Stomach smooth muscle (tissue), 2 donors: ENCODE measurements around the gene CFAP74.

ENCODE experiments used
- H3K27ac ChIP-seq: one replicate; pipeline ENCODE4 v1.7.0; 2013; ENCODE audit warnings: mild to moderate bottlenecking, low read length, inconsistent platforms
- H3K27me3 ChIP-seq, 2 donors: one replicate each; pipeline ENCODE4 v1.7.0; 2013; ENCODE audit warnings: low read length in 2 of 2; ENCODE audit not compliant: insufficient read depth in 2 of 2, control insufficient read depth in 1 of 2
- H3K36me3 ChIP-seq, 2 donors: one replicate each; pipeline ENCODE4 v1.7.0; 2013; ENCODE audit warnings: low read length in 2 of 2; ENCODE audit not compliant: control insufficient read depth in 2 of 2, insufficient read depth in 2 of 2
- H3K4me1 ChIP-seq: one replicate; pipeline ENCODE4 v1.7.0; 2013; ENCODE audit warnings: low read length; ENCODE audit not compliant: control insufficient read depth, insufficient read depth
- H3K4me3 ChIP-seq, 2 donors: one replicate each; pipeline ENCODE4 v1.7.0; 2013; ENCODE audit warnings: low read length in 2 of 2
- H3K9ac ChIP-seq, 2 donors: one replicate each; pipeline ENCODE4 v1.7.0; 2013; ENCODE audit warnings: low read length in 2 of 2, mild to moderate bottlenecking in 1 of 2
- H3K9me3 ChIP-seq, 2 donors: one replicate each; pipeline ENCODE4 v1.7.0; 2013; ENCODE audit warnings: low read length in 2 of 2; ENCODE audit not compliant: control insufficient read depth in 2 of 2
- donor health status: healthy.
- donor health status: Pancreatic carcinoma.

CFAP74 gene

DNA sequence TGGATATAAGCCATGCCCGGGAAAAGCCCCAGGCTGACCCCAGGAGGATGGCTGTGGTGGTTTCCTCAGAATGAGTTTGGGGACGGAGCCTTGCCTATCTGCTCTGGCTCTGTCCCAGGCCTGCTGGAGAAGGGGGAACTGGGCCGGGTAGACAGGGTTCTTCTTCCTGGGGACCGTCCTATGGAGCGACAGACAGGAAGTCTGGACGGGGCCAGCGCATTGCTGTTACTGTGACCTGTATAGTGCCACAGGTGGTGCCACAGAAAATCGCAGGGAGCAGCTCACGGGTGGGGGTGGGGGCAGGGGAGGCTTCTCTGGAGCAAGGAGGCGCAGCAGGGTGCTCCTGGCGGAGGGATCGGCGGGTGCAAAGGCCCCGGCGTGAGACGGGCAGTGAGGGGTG lies 36.4 kb downstream of the CFAP74 start:
- no peaks in the 10 kb centered on the region for H3K4me1 ChIP-seq
- no peak overlapping the region for H3K4me3 ChIP-seq
- no peak overlapping the region for H3K9ac ChIP-seq
- no peaks in the 10 kb centered on the region for H3K36me3 ChIP-seq
- peaks cover 13 to 18% of the 10 kb centered on the region in 2 donors for H3K27me3 ChIP-seq
- no peak overlapping the region for H3K27ac ChIP-seq
- no peaks in the 10 kb centered on the region for H3K9me3 ChIP-seq

DNA sequence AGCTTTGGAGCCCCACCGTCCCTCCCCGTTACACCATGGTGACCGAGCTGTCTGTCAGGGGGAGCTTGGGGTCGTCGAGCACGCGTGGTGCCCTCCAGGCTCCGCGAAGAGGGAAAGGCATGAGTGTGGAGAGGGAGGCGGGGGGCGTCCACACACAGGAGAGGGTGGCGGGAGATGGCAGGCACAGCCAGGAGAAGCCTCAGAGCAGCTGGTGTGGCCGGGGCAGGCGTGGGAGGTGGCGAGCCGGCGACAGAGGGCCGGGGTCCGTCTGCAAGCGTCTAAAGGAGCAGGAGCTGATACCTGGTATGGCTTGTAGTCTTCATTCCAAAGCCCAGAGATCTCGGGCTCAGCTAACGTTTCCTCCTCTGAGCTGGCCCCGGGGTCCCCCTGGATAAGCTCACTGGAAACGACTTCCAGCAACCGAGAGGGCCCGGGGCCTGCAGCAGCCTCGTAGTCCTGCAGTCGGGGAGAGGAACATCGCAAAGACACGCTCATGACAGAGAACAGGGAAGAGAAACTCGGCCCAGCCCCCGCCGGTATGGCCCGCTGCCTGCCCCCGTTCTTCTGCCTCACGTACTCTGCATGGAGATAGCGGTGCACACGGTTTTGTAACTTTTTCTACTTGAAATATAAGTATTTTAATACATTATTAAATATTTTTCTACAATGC lies 37.4 kb downstream of the CFAP74 start:
- Histone ChIP-seq H3K9me3 (no peaks in the 10 kb centered on the region), H3K27ac (no peak overlapping the region), H3K4me1 (no peaks in the 10 kb centered on the region), H3K36me3 (no peaks in the 10 kb centered on the region), H3K9ac (no peak overlapping the region), H3K4me3 (no peak overlapping the region), H3K27me3 (peaks cover 17 to 24% of the 10 kb centered on the region in 2 donors)

DNA sequence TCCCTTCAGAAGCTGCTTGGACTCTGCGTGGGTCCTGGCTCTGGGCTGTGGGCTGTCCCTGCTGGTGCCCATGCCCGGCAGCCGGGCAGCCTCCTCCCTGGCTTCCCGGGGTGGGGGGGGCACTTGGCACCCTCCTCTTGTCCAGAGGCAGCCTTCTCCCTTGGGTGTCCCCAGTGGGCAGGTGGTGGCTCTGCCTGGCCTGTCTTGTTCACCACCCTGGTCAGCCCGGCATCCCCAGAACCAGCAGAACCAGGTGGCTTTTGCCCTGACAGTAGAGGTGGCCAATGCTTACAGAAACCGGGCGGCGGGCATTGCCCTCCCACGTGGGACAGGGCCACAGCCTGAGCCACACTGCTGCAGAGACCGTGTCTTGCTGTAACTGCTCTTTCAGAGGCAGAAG lies 38.0 kb downstream of the CFAP74 start:
- peaks cover 19 to 30% of the 10 kb centered on the region in 2 donors for H3K27me3 ChIP-seq
- no peak overlapping the region for H3K9ac ChIP-seq
- H3K27ac ChIP-seq: no peak overlapping the region
- no peaks in the 10 kb centered on the region for H3K4me1 ChIP-seq
- H3K9me3 ChIP-seq: no peaks in the 10 kb centered on the region
- no peaks in the 10 kb centered on the region for H3K36me3 ChIP-seq
- no peak overlapping the region for H3K4me3 ChIP-seq

DNA sequence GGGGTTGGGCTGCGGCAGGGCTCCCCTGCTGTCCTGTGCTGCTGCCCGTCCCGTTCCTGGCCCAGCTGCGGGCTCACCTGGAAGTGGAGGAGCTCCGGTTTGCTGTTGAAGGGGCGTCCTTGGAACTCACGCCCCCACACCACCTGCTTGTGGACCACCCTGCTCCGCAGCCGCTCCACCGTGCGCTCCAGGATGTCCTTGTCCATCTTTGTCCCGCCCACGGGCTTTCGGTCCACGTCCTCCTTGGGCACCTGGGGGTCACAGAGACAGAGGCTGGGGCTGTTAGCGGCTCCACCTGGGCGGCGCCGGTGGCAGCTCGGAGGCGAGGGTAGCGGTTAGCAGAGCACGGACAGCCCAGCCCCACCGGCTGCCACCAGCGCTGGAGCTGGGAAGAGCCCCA lies 38.8 kb downstream of the CFAP74 start:
- no peak overlapping the region for H3K4me3 ChIP-seq
- H3K9ac ChIP-seq: no peak overlapping the region
- H3K36me3 ChIP-seq: no peaks in the 10 kb centered on the region
- H3K27ac ChIP-seq: no peak overlapping the region
- no peaks in the 10 kb centered on the region for H3K9me3 ChIP-seq
- peaks cover 3% of the 10 kb centered on the region for H3K4me1 ChIP-seq
- H3K27me3 ChIP-seq: peaks cover 24 to 38% of the 10 kb centered on the region in 2 donors

DNA sequence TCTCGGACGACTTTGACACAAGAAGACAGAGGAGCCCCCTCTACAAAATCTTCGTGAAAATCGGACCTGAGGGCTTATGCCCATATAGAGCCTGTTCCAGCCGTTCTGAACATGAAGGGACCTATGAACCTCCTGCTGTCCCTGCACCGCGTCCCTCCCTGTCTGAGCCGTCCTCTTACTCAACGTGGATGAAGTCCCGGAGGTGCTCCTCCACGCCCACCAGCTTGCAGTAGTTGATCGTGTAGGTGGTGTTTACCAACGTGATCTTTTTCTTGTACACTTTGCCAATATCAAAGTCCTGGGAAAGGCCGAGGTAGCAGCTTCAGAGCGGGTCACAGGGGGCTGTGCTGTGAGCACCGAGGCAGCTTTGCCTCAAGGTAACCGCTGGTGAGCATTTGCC lies 40.0 kb downstream of the CFAP74 start:
- no peaks in the 10 kb centered on the region for H3K36me3 ChIP-seq
- peaks cover 31 to 40% of the 10 kb centered on the region in 2 donors for H3K27me3 ChIP-seq
- no peak overlapping the region for H3K4me3 ChIP-seq
- no peak overlapping the region for H3K27ac ChIP-seq
- H3K9ac ChIP-seq: no peak overlapping the region
- H3K9me3 ChIP-seq: no peaks in the 10 kb centered on the region
- peaks cover 7% of the 10 kb centered on the region for H3K4me1 ChIP-seq

DNA sequence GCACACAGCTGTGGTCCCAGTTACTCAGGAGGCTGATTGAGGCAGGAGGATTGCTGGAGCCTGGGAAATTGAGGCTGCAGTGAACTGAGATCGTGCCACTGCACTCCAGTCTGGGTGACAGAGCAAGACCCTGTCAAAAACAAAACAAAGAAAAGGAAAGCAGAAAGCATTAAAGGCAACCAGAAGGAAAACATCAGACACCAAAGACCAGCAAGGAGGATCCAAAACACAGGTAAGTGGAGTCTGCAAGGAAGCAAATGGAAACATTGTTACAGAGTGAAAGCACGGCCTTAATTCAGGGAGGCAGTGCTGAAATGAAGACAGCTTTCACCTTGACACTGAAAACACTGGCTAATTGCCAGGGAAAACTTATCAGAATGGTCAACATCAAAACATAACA lies 40.8 kb downstream of the CFAP74 start:
- Histone ChIP-seq H3K4me3 (no peak overlapping the region), H3K27me3 (peaks cover 36 to 39% of the 10 kb centered on the region in 2 donors), H3K36me3 (no peaks in the 10 kb centered on the region), H3K9me3 (no peaks in the 10 kb centered on the region), H3K9ac (no peak overlapping the region), H3K4me1 (peaks cover 7% of the 10 kb centered on the region), H3K27ac (no peak overlapping the region)

DNA sequence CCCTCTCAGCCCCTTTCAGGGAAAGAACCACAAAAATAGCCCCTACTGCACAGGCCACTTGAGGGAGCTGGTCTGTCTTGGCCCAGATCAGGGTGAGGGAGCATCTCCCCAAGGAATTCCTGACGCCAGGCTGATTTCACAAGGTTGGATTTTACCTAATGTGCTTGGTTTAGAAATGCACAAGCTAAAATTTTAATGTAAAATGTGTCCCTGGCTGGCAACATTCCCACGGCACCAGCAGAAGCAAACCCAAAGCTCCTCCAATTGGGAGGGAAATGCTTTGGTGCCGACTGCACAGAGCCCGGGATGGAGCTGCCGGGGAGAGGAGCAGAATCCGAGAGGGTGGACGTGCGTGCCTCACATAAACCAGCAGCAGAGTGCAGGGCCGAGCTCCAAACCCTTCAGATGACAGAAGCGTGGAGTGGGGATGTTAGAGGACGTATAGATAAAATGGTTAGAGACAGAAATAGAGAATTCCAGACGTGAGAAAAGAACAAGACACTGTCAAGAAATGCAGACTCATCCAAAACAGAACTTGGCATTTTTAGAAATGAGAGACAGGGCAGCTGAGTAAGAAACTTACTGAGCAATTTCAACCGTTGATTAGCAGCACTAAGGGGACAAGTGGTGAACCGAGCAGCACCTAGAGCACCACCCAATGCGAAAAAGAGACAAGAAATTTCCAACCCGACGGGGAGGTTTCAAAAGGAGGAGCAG lies 42.9 kb downstream of the CFAP74 start:
- Histone ChIP-seq H3K27me3 (peaks cover 37 to 48% of the 10 kb centered on the region in 2 donors), H3K9me3 (no peaks in the 10 kb centered on the region), H3K27ac (no peak overlapping the region), H3K4me3 (no peak overlapping the region), H3K4me1 (peaks cover 7% of the 10 kb centered on the region), H3K36me3 (no peaks in the 10 kb centered on the region), H3K9ac (no peak overlapping the region)

DNA sequence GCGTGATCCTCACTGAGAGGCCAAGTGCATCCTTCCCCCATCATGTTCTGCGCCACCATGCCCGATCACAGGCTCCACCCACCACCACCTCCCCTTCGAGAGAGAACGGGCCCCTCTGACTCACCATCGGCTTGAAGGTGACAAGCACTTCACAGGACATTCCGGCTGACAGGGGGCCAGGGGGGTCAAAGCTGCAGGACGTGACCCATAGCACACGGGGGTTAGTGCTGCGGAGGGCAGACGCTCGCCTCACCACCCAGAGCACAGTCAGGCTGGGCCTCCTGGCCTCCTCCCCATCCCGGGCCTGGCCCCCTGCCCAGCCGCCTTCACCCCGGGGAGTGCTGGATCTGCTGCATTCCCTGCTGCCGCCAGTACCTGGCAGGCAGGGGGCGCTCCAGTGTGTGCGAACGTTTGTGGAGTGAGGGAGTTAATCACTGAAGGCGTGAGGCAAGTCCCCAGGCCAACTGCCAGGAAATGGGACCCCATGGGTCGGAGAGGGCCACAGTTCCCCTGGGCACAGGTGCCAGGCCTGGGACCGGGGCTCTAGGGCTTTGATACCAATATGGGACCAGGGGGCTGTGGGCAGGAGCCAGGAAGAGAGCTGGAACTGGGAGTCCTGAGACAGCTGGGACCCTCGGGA lies 43.6 kb downstream of the CFAP74 start:
- no peak overlapping the region for H3K4me3 ChIP-seq

DNA sequence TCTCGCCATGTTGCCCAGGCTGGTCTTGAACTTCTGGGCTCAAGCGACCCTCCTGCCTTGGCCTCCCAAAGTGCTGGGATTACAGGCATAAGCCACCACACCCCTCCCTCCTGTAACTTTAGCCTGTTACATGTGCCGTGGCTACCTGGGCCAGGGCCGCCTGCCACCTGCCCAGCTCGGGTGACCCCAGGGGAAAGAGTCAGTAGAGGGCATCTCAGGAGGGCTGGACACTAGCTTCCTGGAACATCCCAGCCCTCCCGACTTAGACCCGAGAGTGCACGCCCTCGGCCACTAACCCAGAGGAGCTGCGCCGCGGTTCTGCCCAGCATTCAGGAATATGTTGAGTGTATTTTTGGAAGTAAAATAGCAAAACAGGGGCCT lies 44.1 kb downstream of the CFAP74 start:
- Histone ChIP-seq H3K4me3 (no peak overlapping the region), H3K4me1 (peaks cover 7% of the 10 kb centered on the region), H3K9me3 (no peaks in the 10 kb centered on the region), H3K9ac (no peak overlapping the region), H3K27ac (no peak overlapping the region), H3K36me3 (no peaks in the 10 kb centered on the region), H3K27me3 (peaks cover 35 to 44% of the 10 kb centered on the region in 2 donors)

More for the DNA sequence above, 43.6 kb downstream of the CFAP74 start:
- Histone ChIP-seq H3K4me1 (peaks cover 7% of the 10 kb centered on the region), H3K9me3 (no peaks in the 10 kb centered on the region), H3K9ac (no peak overlapping the region), H3K27ac (no peak overlapping the region), H3K27me3 (peaks cover 35 to 44% of the 10 kb centered on the region in 2 donors), H3K36me3 (no peaks in the 10 kb centered on the region)

DNA sequence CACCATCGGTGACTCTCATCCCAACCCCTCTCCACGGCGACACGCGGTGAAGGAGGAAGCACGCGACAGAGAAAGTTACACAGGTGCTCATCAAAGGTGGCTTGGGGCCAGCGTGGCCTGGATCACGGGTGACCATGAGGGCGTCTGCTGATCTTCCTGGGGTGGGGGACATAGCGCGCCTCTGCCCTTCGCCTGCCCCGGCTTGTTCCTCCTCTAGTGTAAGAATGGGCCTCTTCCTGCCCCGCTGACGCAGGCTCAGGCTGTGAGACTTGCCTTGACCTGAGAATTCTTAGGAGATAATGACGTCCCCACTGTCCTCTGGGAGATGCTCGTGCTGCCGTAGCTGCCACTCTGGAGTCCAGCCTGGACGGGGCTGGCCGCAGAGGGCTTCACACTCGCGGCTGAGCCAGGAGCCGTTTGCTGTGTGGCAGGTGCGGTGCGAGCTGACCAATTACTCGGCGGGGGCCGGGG lies 45.5 kb downstream of the CFAP74 start:
- H3K4me1 ChIP-seq: peaks cover 7% of the 10 kb centered on the region
- H3K9me3 ChIP-seq: no peaks in the 10 kb centered on the region
- no peak overlapping the region for H3K4me3 ChIP-seq
- no peak overlapping the region for H3K27ac ChIP-seq
- no peaks in the 10 kb centered on the region for H3K36me3 ChIP-seq
- H3K27me3 ChIP-seq: peaks cover 31 to 42% of the 10 kb centered on the region in 2 donors
- no peak overlapping the region for H3K9ac ChIP-seq
